Measurements from ENCODE around the gene RUSC1. TPM values are rescaled to one million over a fixed set of nuclear protein-coding genes. Genes with fewer than 3 reads are reported as not detected.

The RUSC1 gene, protein sequence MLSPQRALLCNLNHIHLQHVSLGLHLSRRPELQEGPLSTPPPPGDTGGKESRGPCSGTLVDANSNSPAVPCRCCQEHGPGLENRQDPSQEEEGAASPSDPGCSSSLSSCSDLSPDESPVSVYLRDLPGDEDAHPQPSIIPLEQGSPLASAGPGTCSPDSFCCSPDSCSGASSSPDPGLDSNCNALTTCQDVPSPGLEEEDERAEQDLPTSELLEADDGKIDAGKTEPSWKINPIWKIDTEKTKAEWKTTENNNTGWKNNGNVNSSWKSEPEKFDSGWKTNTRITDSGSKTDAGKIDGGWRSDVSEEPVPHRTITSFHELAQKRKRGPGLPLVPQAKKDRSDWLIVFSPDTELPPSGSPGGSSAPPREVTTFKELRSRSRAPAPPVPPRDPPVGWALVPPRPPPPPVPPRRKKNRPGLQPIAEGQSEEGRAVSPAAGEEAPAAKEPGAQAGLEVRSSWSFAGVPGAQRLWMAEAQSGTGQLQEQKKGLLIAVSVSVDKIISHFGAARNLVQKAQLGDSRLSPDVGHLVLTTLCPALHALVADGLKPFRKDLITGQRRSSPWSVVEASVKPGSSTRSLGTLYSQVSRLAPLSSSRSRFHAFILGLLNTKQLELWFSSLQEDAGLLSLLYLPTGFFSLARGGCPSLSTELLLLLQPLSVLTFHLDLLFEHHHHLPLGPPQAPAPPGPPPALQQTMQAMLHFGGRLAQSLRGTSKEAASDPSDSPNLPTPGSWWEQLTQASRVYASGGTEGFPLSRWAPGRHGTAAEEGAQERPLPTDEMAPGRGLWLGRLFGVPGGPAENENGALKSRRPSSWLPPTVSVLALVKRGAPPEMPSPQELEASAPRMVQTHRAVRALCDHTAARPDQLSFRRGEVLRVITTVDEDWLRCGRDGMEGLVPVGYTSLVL
- 10 to 100 TPM; 33.7 to 35.1 TPM for total RNA-seq

DNA sequence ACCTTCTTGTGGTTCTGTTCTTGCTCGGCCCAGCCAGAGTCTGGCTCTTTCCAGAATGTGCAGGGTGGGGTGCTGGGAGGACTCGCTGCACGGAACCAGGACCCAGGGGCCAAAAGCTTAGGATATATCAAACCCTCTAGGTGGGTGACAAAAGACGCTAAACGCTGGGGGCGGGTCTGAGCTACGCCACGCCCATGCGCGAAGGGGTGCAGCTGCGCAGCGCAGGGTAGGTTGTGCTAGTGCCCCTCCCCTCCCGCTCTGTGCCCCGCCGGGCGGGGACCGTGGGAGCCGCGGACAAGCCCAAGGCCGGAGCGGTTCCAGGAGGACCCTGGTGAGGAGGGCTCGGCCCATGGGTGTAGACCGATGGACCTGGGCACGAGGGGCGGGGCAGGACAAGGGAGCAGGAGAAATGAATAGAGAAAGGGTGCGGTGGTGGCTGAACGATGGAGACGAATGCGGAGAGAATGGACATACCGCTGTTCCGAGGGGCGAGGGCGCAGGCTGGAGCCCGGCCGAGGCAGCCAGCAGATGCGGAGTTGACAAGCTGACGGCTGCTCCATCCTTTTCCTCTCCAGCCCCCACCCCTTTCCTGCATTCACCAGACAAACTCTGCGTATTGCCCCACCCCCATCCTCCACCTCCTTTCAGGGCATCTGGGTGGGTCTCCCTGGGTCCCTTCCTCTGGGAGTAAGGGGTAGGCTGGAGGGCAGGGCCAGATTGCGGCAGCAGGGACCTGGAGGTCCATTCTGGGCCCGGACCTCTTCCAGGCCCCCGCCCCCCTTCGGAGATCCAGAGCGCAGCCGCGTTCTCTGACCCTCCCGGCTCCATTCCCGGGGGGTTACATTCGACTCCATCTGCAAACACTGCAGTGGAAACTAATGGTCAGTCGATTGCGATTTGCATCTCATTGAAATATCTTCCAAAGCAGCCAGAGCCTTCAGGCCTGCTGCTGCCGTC lies at the start of gene RUSC1:
RUSC1 (plus strand) TSS at position 234 of the 957 bp plus-strand sequence. CDS start 880 bp downstream, outside the sequence.
- peaks cover 37% of the 10 kb centered on the region for H3K36me3 Mint-ChIP-seq (ENCODE audit: low read depth)
- H3K4me3 Mint-ChIP-seq, result peak within 1 kb of the TSS; percentile 83
- peak within 1 kb of the TSS; percentile 1 for H3K27ac Mint-ChIP-seq
- ATAC-seq, result peak; percentile 7
- POLR2A ChIA-PET, result interaction anchor here (0.6 to 2.1 kb wide), 8 partner anchors 9 to 148 kb away, joined by 3 to 9 read pairs (median 4); partner anchors contain the start of genes CLK2, FDPS and KRTCAP2
- H3K4me1 Mint-ChIP-seq (ENCODE audit: low read depth), result peaks cover 53% of the 10 kb centered on the region
- H3K27me3 Mint-ChIP-seq (ENCODE audit: low read depth), result no peaks in the 10 kb centered on the region
- H3K9me3 Mint-ChIP-seq (ENCODE audit: insufficient read depth), result no peaks in the 10 kb centered on the region
- CTCF ChIA-PET, result interaction anchor here (0.8 to 7.2 kb wide), 8 partner anchors 9 to 148 kb away, joined by 3 to 190 read pairs (median 11); partner anchors contain the start of genes CLK2, FDPS, HCN3 and KRTCAP2
- DNase-seq, result peak; percentile 77

DNA sequence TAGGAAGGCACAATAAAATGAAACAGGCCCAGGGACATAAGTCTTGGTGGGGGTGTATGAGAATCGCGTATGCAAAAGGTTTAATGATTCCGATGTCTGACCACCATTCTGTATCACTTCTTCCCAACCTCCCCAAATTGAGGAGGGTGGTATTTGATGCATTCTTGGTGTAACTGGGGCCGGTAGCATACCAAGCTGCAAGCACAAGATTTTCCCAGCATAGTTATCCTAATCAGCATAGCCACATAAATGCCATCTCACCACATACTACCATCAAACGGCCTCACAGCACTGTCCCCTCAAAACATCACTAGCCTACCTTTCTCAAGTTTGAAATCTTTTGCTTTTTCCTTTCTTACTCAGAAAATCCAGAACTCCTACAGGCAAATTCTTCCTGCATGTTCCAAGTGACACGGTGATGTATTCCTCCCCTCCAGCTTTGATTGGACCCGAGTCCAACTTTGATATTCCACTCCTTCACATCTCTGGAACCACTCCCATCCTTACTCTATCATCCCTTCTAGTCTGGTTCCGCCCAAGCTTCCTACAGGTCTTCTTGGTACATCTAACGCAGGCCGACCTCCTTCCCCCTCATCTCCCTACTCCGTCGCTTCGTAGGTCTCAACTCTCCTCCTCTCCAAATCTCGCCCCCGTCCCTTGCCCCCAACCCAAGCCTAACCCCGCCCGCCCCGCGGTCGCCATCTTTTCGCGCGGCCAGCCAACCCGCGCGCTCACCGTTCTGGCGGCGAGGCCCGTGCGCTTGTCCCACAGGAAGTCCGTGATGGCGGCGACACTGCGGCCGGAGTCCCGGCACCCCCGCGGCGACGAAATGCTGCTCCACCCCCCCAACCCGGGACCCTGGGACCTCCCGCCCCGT lies 48.0 kb upstream of the RUSC1 start:
- ATAC-seq (peak; percentile 44), DNase-seq (no peak)
- Mint-ChIP-seq H3K27ac (peak overlapping the region; percentile 96), H3K4me1 (ENCODE audit: low read depth) (peaks cover 45% of the 10 kb centered on the region), H3K9me3 (ENCODE audit: insufficient read depth) (no peaks in the 10 kb centered on the region), H3K4me3 (peak overlapping the region; percentile 91), H3K27me3 (ENCODE audit: low read depth) (no peaks in the 10 kb centered on the region), H3K36me3 (ENCODE audit: low read depth) (peaks cover 44% of the 10 kb centered on the region)
- CTCF ChIA-PET, result interaction anchor here (0.9 to 6.1 kb wide), 8 partner anchors 11 to 188 kb away, joined by 3 to 52 read pairs (median 4); partner anchors contain the start of genes ENTREP3, RUSC1 and SCAMP3
- POLR2A ChIA-PET, result interaction anchor here (0.5 to 3.1 kb wide), 15 partner anchors 9 to 302 kb away, joined by 3 to 21 read pairs (median 4); partner anchors contain the start of genes ENTREP3, FDPS, RUSC1 and SCAMP3

DNA sequence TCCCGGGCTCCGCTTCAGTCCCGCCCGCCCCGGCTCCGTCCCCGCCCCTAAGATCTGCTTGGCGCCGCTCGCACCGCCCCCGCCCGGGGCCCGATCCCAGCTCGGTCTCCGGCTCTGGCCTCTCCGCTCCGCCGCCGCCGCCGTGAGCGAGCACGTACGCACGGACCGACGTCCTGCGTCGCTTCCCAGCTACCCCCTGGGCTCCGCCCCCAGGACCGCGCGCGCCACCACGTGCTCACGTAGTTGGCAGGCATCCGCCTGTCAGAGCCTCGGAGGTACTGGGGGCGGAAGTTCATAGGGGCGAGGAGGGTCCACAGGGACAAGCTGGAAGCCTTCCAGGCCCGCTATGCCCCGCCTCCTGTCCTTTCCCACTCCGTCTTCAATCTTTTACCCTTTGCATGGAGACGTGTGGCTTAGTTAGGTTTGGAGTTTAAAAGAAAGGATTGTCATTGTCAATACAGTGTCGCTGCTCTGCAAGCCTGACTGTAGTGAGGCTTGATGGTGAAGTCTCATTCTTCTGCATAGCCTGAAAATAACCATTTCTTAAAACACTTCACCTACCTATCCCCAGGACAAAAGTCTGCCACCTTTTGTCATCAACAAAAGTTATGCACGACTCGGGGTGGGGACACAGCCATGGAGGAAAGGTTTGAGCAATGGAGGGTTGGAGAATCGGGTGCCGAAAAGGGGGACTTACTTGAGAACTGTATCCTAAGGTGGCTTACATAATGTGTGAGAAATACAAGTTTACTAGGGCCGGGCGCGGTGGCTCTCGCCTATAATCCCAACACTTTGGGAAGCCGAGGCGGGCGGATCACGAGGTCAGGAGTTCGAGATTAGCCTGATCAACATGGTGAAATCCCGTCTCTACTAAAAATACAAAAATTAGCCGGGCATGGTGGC lies 47.1 kb upstream of the RUSC1 start, which contains the start of gene CLK2:
CLK2 (minus strand) TSS at position 162 of the 903 bp plus-strand sequence. CDS start 2,527 bp downstream, outside the sequence.
- H3K27me3 Mint-ChIP-seq (ENCODE audit: low read depth), result no peaks in the 10 kb centered on the region

DNA sequence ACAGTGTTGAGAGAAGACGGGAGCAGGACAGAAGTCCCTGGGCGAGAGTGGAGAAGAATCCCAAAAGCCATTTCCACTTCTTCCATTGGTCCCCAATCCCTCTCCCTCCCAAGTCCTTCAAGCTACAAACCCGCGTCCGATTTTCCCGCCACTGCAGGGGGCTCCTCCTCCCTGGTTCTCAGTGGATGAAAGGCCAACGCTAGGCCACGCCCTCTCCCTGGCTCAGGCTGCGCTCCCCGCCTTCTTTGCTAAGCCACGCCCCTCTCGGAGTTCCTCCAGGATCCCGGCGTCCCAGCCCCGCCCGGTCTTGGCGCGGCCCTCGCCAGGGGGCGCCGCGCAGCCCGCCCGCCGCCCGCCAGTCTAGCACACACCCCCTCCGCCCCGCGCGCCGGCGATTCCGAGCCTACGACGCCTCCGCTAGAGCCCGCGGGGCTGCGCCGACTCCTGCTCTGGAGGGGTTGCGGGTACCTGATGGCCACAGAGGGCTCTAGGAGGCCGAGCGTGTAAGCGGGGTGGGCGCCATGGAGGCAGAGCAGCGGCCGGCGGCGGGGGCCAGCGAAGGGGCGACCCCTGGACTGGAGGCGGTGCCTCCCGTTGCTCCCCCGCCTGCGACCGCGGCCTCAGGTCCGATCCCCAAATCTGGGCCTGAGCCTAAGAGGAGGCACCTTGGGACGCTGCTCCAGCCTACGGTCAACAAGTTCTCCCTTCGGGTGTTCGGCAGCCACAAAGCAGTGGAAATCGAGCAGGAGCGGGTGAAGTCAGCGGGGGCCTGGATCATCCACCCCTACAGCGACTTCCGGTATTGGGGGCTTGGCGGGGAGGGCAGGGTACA lies 43.4 kb upstream of the RUSC1 start, which contains the start of gene HCN3:
HCN3 (plus strand) TSS at position 394 of the 832 bp plus-strand sequence; CDS start at position 522, 128 bp downstream.
- H3K27ac Mint-ChIP-seq, result peak within 1 kb of the TSS; percentile 1
- ATAC-seq (peak; percentile 71), DNase-seq (peak; percentile 95)
- no peaks in the 10 kb centered on the region for H3K27me3 Mint-ChIP-seq (ENCODE audit: low read depth)
- CTCF ChIA-PET, result interaction anchor here (0.6 to 3.6 kb wide), 9 partner anchors 16 to 322 kb away, joined by 3 to 34 read pairs (median 6); partner anchors contain the start of genes FDPS, RUSC1 and SCAMP3
- POLR2A ChIA-PET, result interaction anchor here (1.2 kb wide), 1 partner anchor 40 kb away, joined by 4 read pairs; no protein-coding TSS in a partner anchor
- H3K4me3 Mint-ChIP-seq, result peak within 1 kb of the TSS; percentile 67
- no peaks in the 10 kb centered on the region for H3K9me3 Mint-ChIP-seq (ENCODE audit: insufficient read depth)
- H3K36me3 Mint-ChIP-seq (ENCODE audit: low read depth), result peaks cover 7% of the 10 kb centered on the region
- H3K4me1 Mint-ChIP-seq (ENCODE audit: low read depth), result peaks cover 32% of the 10 kb centered on the region

More for the DNA sequence above, 47.1 kb upstream of the RUSC1 start, which contains the start of gene CLK2:
- CTCF ChIA-PET, result interaction anchor here (0.9 to 6.1 kb wide), 9 partner anchors 12 to 189 kb away, joined by 3 to 52 read pairs (median 4); partner anchors contain the start of genes ENTREP3, RUSC1 and SCAMP3
- Mint-ChIP-seq H3K4me1 (ENCODE audit: low read depth) (peaks cover 51% of the 10 kb centered on the region), H3K36me3 (ENCODE audit: low read depth) (peaks cover 36% of the 10 kb centered on the region), H3K4me3 (peak within 1 kb of the TSS; percentile 91), H3K27ac (peak within 1 kb of the TSS; percentile 96), H3K9me3 (ENCODE audit: insufficient read depth) (no peaks in the 10 kb centered on the region)
- DNase-seq (peak; percentile 97), ATAC-seq (peak; percentile 85)
- POLR2A ChIA-PET, result interaction anchor here (0.5 to 3.1 kb wide), 15 partner anchors 10 to 301 kb away, joined by 3 to 21 read pairs (median 4); partner anchors contain the start of genes ENTREP3, FDPS, RUSC1 and SCAMP3

DNA sequence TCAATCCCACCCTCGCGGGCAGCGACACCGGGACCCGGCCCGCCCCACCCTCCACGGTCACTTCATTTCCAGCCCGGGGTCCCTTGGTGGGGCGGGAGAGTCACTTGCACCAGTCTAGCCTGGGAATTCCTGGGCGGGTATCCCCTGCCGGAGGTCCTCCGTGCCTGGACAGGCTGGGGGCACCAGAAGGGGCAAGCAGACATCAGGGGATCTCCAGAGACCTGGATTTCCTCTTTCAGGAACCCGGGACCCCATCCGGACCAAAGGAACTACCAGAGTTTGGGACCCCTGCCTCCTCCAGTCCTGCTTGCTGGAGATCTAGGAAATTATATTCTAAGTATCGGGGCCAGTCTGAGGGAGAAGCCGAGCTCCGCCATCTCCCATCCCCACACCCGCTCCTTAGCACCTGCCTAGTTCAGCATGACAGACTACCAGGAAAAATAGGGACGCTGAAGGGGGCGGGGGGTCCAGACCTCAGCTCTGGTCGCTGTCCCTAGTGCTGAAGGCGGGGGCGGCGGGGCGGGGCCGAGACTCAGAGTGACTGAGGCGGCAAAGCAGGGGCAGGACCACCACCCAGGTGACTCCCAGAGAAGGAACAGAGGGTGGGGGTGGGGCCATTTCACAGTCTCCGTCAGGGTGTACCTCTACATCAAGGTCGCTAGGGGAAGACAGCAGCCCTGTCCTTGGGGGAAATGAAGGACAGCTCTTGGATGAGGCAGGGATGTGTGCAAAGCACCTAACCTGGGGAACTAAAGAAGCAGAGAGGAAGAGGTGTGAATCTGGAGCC lies 42.6 kb upstream of the RUSC1 start:
- H3K9me3 Mint-ChIP-seq (ENCODE audit: insufficient read depth), result no peaks in the 10 kb centered on the region
- peak overlapping the region; percentile 67 for H3K4me3 Mint-ChIP-seq
- no peaks in the 10 kb centered on the region for H3K36me3 Mint-ChIP-seq (ENCODE audit: low read depth)
- peak; percentile 79 for DNase-seq
- no peaks in the 10 kb centered on the region for H3K27me3 Mint-ChIP-seq (ENCODE audit: low read depth)
- no peak overlapping the region for H3K27ac Mint-ChIP-seq
- ChIA-PET POLR2A (interaction anchor here (1.0 to 1.2 kb wide), 3 partner anchors 39 to 46 kb away, joined by 3 to 4 read pairs (median 3); no protein-coding TSS in a partner anchor), CTCF (interaction anchor here (0.6 to 1.9 kb wide), 7 partner anchors 11 to 321 kb away, joined by 3 to 13 read pairs (median 4); partner anchors contain the start of genes FDPS and SCAMP3)
- ATAC-seq, result peak; percentile 25
- peaks cover 27% of the 10 kb centered on the region for H3K4me1 Mint-ChIP-seq (ENCODE audit: low read depth)

DNA sequence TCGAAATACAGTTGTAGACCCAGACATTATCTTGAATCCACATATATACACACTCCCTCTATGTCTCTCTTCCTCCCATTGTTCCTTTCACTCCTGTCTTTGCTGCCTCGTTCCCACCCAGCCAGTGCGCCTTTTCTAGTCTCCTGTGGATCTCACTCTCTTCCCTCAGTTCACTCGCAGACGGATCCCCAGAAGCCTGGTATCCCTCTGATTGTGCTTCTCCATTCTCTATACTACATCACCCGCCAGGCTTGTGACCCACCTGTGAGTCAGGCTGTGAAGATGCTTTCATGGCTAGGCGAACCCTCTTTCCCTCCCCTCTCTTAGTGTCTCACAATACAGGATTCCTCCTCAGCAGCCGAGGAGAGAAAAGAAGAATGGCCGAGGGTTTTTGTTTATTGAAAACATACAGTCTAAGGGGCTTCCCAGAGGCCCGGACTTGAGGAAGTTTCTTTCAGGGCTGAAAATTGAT lies 42.0 kb upstream of the RUSC1 start:
- ATAC-seq (no peak), DNase-seq (no peak)
- H3K27me3 Mint-ChIP-seq (ENCODE audit: low read depth), result no peaks in the 10 kb centered on the region
- ChIA-PET POLR2A (interaction anchor here (1.0 to 1.2 kb wide), 3 partner anchors 39 to 45 kb away, joined by 3 to 4 read pairs (median 3); no protein-coding TSS in a partner anchor), CTCF (interaction anchor here (0.9 to 1.9 kb wide), 7 partner anchors 12 to 45 kb away, joined by 3 to 13 read pairs (median 4); partner anchors contain the start of genes FDPS and SCAMP3)
- H3K27ac Mint-ChIP-seq, result no peak overlapping the region
- peaks cover 25% of the 10 kb centered on the region for H3K4me1 Mint-ChIP-seq (ENCODE audit: low read depth)
- H3K36me3 Mint-ChIP-seq (ENCODE audit: low read depth), result no peaks in the 10 kb centered on the region
- H3K4me3 Mint-ChIP-seq, result peak overlapping the region; percentile 67
- H3K9me3 Mint-ChIP-seq (ENCODE audit: insufficient read depth), result no peaks in the 10 kb centered on the region

DNA sequence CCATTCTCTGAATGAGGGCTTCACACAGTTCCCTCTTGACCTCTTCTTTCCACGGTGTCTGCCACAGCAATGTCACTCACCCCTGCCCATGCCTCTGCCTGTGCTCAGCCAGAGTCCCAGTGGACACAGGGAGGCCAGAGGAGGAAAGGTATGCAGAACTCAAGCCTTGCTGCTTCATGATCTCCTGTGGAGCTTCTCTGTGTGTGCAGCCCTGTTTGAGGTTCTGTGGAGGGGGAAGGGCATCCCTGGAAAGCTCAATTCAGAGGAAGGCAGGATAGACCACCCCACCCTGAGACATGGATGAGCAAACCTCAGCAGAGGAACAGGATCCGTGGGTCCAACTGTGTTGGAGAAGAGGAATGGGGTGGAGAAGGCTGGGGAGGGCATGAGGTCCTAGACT lies 41.4 kb upstream of the RUSC1 start:
- no peak for DNase-seq
- no peak overlapping the region for H3K27ac Mint-ChIP-seq
- H3K4me3 Mint-ChIP-seq, result no peak overlapping the region
- ATAC-seq, result no peak
- no peaks in the 10 kb centered on the region for H3K36me3 Mint-ChIP-seq (ENCODE audit: low read depth)
- CTCF ChIA-PET, result interaction anchor here (1.3 to 1.9 kb wide), 6 partner anchors 12 to 43 kb away, joined by 3 to 13 read pairs (median 5); partner anchors contain the start of genes FDPS and SCAMP3
- peaks cover 22% of the 10 kb centered on the region for H3K4me1 Mint-ChIP-seq (ENCODE audit: low read depth)
- H3K27me3 Mint-ChIP-seq (ENCODE audit: low read depth), result no peaks in the 10 kb centered on the region
- POLR2A ChIA-PET, result interaction anchor here (0.6 kb wide), 1 partner anchor 1131 kb away, joined by 4 read pairs; no protein-coding TSS in a partner anchor
- no peaks in the 10 kb centered on the region for H3K9me3 Mint-ChIP-seq (ENCODE audit: insufficient read depth)
